ENCODE data around the gene HM13. TPM values are rescaled to one million over a fixed set of nuclear protein-coding genes. Genes with fewer than 3 reads are reported as not detected.

Gene HM13
- total and polyA plus RNA-seq, 2 of the 13 experiments (the other 11 are each of a cell fraction or from before 2014, with no cell fraction given) = 118 to 243 TPM

DNA sequence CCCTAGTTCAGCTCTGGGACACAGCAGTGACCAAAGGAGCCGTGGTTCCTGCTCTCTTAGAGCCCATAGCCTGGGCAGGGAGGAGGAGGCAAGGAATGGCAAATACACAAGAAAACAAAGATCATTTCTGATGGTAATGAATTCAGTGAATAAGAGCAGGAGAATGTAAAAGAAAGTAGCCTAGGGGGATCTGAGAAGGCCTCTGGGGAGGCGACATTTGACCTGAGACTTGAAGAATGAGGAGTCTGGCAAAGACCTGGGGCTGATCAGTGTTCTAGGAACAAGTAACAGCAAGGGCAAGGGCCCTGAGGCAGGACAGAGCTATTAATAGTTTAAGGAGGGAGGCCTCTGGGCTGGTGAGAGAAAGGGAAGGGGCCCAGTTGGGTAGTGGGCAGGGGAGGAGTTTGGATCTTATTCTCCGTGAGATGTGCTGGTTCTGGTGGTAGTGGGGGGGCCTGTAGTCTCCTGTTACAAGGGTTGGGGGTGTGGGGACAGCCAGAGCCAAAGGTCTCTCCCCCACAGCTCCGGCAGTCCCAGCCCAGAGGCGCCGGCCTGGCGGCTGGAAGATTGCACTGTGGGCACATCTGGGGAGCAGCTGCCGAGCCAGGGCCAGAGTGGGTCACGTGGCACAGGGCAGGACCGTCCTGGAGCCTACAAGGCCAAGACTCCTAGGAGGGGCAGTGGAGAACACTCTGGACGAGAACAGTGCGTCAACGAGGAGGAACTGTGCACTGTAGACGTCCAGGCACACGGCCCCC lies 81.6 kb downstream of the HM13 start (continued):
- TF ChIP-seq YEATS4 (CRISPR knock-in tag; IDR thresholded peaks at IDR 0.05; ENCODE audit: borderline replicate concordance) = peak; percentile 69; the same call in 1 of the 2 replicates
- TF ChIP-seq PHF8 (CRISPR knock-in tag; IDR thresholded peaks at IDR 0.05) = no peak
- TF ChIP-seq, protein P1, sequence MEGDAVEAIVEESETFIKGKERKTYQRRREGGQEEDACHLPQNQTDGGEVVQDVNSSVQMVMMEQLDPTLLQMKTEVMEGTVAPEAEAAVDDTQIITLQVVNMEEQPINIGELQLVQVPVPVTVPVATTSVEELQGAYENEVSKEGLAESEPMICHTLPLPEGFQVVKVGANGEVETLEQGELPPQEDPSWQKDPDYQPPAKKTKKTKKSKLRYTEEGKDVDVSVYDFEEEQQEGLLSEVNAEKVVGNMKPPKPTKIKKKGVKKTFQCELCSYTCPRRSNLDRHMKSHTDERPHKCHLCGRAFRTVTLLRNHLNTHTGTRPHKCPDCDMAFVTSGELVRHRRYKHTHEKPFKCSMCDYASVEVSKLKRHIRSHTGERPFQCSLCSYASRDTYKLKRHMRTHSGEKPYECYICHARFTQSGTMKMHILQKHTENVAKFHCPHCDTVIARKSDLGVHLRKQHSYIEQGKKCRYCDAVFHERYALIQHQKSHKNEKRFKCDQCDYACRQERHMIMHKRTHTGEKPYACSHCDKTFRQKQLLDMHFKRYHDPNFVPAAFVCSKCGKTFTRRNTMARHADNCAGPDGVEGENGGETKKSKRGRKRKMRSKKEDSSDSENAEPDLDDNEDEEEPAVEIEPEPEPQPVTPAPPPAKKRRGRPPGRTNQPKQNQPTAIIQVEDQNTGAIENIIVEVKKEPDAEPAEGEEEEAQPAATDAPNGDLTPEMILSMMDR (CRISPR knock-in tag; IDR thresholded peaks at IDR 0.05) = peak; percentile 22; the same call in 1 of the 2 replicates
- TF ChIP-seq, protein P2, sequence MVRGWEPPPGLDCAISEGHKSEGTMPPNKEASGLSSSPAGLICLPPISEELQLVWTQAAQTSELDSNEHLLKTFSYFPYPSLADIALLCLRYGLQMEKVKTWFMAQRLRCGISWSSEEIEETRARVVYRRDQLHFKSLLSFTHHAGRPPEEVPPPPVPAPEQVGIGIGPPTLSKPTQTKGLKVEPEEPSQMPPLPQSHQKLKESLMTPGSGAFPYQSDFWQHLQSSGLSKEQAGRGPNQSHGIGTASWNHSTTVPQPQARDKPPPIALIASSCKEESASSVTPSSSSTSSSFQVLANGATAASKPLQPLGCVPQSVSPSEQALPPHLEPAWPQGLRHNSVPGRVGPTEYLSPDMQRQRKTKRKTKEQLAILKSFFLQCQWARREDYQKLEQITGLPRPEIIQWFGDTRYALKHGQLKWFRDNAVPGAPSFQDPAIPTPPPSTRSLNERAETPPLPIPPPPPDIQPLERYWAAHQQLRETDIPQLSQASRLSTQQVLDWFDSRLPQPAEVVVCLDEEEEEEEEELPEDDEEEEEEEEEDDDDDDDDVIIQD (CRISPR knock-in tag; IDR thresholded peaks at IDR 0.05; ENCODE audit: low read depth) = no peak
- no peak for TF ChIP-seq E2F1 (CRISPR knock-in tag; IDR thresholded peaks at IDR 0.05)
- TF ChIP-seq, protein P3, sequence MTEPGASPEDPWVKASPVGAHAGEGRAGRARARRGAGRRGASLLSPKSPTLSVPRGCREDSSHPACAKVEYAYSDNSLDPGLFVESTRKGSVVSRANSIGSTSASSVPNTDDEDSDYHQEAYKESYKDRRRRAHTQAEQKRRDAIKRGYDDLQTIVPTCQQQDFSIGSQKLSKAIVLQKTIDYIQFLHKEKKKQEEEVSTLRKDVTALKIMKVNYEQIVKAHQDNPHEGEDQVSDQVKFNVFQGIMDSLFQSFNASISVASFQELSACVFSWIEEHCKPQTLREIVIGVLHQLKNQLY (CRISPR knock-in tag; IDR thresholded peaks at IDR 0.05) = peak; percentile 73
- peak; percentile 48; the same call in 1 of the 2 replicates for TF ChIP-seq FOXA3 (CRISPR knock-in tag; IDR thresholded peaks at IDR 0.05)
- TF ChIP-seq ZNF136 (CRISPR knock-in tag; IDR thresholded peaks at IDR 0.05; ENCODE audit: low read depth) = no peak
- no peak for TF ChIP-seq BORCS8-MEF2B (CRISPR knock-in tag; IDR thresholded peaks at IDR 0.05)
- no peak for TF ChIP-seq AKNA (CRISPR knock-in tag; IDR thresholded peaks at IDR 0.05; ENCODE audit: borderline replicate concordance)
- TF ChIP-seq, protein P4, sequence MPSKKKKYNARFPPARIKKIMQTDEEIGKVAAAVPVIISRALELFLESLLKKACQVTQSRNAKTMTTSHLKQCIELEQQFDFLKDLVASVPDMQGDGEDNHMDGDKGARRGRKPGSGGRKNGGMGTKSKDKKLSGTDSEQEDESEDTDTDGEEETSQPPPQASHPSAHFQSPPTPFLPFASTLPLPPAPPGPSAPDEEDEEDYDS (CRISPR knock-in tag; IDR thresholded peaks at IDR 0.05) = peak; percentile 72; the same call in 1 of the 2 replicates
- TF ChIP-seq, protein P5, sequence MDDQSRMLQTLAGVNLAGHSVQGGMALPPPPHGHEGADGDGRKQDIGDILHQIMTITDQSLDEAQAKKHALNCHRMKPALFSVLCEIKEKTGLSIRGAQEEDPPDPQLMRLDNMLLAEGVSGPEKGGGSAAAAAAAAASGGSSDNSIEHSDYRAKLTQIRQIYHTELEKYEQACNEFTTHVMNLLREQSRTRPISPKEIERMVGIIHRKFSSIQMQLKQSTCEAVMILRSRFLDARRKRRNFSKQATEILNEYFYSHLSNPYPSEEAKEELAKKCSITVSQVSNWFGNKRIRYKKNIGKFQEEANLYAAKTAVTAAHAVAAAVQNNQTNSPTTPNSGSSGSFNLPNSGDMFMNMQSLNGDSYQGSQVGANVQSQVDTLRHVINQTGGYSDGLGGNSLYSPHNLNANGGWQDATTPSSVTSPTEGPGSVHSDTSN (CRISPR knock-in tag; IDR thresholded peaks at IDR 0.05; ENCODE audit: borderline replicate concordance) = no peak; the same call in 1 of the 2 replicates
- TF ChIP-seq ZNF878 (CRISPR knock-in tag; IDR thresholded peaks at IDR 0.05) = no peak; the same call in 1 of the 2 replicates
- no peak for TF ChIP-seq KDM3A (CRISPR knock-in tag; IDR thresholded peaks at IDR 0.05; ENCODE audit: low read depth)

Data from HepG2 (cell line).